Endothelial cell of umbilical vein (primary cell): ENCODE measurements around the gene FKBP14. TPM values are rescaled to one million over a fixed set of nuclear protein-coding genes. Genes with fewer than 3 reads are reported as not detected.

Experiments used
- BruUV-seq: library from RNA; stranded (reverse); fragments of 400-500 nt; replicated peaks from 2 replicates; lab custom pipeline; 2021; lab: Mats Ljungman, UMichigan
- CTCF ChIA-PET: fragments of 300-600, 350-600 bp; sonication (Branson Sonifier 250); formaldehyde crosslinking; loops from one replicate; lab custom pipeline; 2021; ENCODE audit warnings: antibody characterized with exemption, inconsistent platforms; lab: Charles Lee
- POLR2A ChIA-PET: fragments of 300-600, 350-600 bp; sonication (Branson Sonifier 250); formaldehyde crosslinking; loops from one replicate; lab custom pipeline; 2021; ENCODE audit warnings: antibody characterized with exemption, inconsistent platforms; lab: Charles Lee
- DNase-seq: peaks from one replicate; pipeline ENCODE4 v3.0.0-alpha.2; 2011; ENCODE audit warnings: low read depth, low spot score
- FAIRE-seq: peaks from 2 replicates; lab custom pipeline; 2011; peaks lifted over from hg19 to GRCh38; lab: Jason Lieb, UNC
- H2AFZ ChIP-seq: 2 replicates; pipeline ENCODE4 v1.6.0; 2012; ENCODE audit warnings: low read depth, low read length, control low read depth, inconsistent platforms
- H3K27ac ChIP-seq: 2 replicates; pipeline ENCODE4 v1.5.1; 2011; ENCODE audit warnings: low read depth, mild to moderate bottlenecking, control low read depth, low read length, moderate library complexity; ENCODE audit not compliant: insufficient read depth
- H3K27me3 ChIP-seq, 2 experiments: 2 replicates each; pipeline versions ENCODE4 v1.6.0 to v1.6.1; 2011; ENCODE audit warnings: low read length in 2 of 2, mixed read lengths in 1 of 2; ENCODE audit not compliant: control insufficient read depth in 2 of 2, insufficient read depth in 2 of 2
- H3K36me3 ChIP-seq, 2 experiments: 2 replicates in 1 of 2; 3 replicates in 1 of 2; pipeline ENCODE4 v1.5.1; 2011; ENCODE audit warnings: low read length in 2 of 2, mild to moderate bottlenecking in 1 of 2, moderate library complexity in 1 of 2; ENCODE audit not compliant: control insufficient read depth in 2 of 2, insufficient read depth in 2 of 2; ENCODE audit errors: extremely low read depth in 1 of 2
- H3K4me1 ChIP-seq: 3 replicates; pipeline ENCODE4 v1.5.1; 2011; ENCODE audit warnings: mild to moderate bottlenecking, low read length; ENCODE audit not compliant: control insufficient read depth, insufficient read depth; ENCODE audit errors: extremely low read depth
- H3K4me2 ChIP-seq: 2 replicates; pipeline ENCODE4 v1.6.1; 2011; ENCODE audit warnings: low read length, control low read depth, mixed read lengths; ENCODE audit not compliant: insufficient read depth
- H3K4me3 ChIP-seq, 3 experiments: fragments of 200-600 bp in 1 of 3; sonication (generic), shearing (Covaris generic) in 1 of 3; replicated peaks in 1 of 3; 2 replicates each; pipeline ENCODE4 v1.5.1; 2011 to 2016; ENCODE audit warnings: control low read depth in 3 of 3, low read length in 3 of 3, mild to moderate bottlenecking in 2 of 3, inconsistent platforms in 1 of 3, low read depth in 1 of 3, moderate library complexity in 1 of 3; ENCODE audit not compliant: insufficient read depth in 1 of 3
- H3K79me2 ChIP-seq: 2 replicates; pipeline ENCODE4 v1.6.0; 2012; ENCODE audit warnings: low read length, inconsistent platforms; ENCODE audit not compliant: control insufficient read depth, insufficient read depth
- H3K9ac ChIP-seq: replicated peaks from 2 replicates; pipeline ENCODE3; 2011; ENCODE audit warnings: low read length, control low read depth; ENCODE audit not compliant: insufficient read depth; ENCODE audit errors: extremely low read depth
- H3K9me1 ChIP-seq: replicated peaks from 3 replicates; pipeline ENCODE4 v1.6.0; 2011; ENCODE audit warnings: mild to moderate bottlenecking, low read length; ENCODE audit not compliant: control insufficient read depth, insufficient read depth; ENCODE audit errors: extremely low read depth
- H3K9me3 ChIP-seq: replicated peaks from 2 replicates; pipeline ENCODE4 v1.5.1; 2012; ENCODE audit warnings: low read length, inconsistent platforms; ENCODE audit not compliant: control insufficient read depth, insufficient read depth
- H4K20me1 ChIP-seq: replicated peaks from 2 replicates; pipeline ENCODE3; 2011; ENCODE audit warnings: mild to moderate bottlenecking, low read length; ENCODE audit not compliant: control insufficient read depth, insufficient read depth; ENCODE audit errors: extremely low read depth
- EZH2 ChIP-seq: IDR thresholded peaks from 2 replicates; pipeline ENCODE4 v1.6.1; 2012; ENCODE audit warnings: borderline replicate concordance, low read depth, mild to moderate bottlenecking, moderate library complexity, low read length, inconsistent platforms; ENCODE audit not compliant: severe bottlenecking
- FOS ChIP-seq: IDR thresholded peaks from 2 replicates; pipeline ENCODE4 v1.6.1; 2011; ENCODE audit warnings: mild to moderate bottlenecking, low read length, moderate library complexity, borderline replicate concordance; ENCODE audit not compliant: insufficient read depth
- GATA2 ChIP-seq: IDR thresholded peaks from 2 replicates; pipeline ENCODE4 v1.7.0; 2011; ENCODE audit warnings: low read depth, mild to moderate bottlenecking, moderate library complexity, mixed read lengths, low read length; ENCODE audit not compliant: insufficient read length, insufficient read depth
- JUN ChIP-seq: IDR thresholded peaks from 2 replicates; pipeline ENCODE4 v1.6.1; 2011; ENCODE audit warnings: borderline replicate concordance, low read depth; ENCODE audit not compliant: insufficient read length, insufficient read depth
- MAX ChIP-seq: IDR thresholded peaks from 2 replicates; pipeline ENCODE4 v1.6.1; 2011; ENCODE audit not compliant: insufficient read depth, insufficient read length
- MYC ChIP-seq: IDR thresholded peaks from one replicate; pipeline ENCODE4 v1.6.1; 2011; ENCODE audit warnings: mild to moderate bottlenecking, low read depth, low read length
- POLR2A ChIP-seq: IDR thresholded peaks from 2 replicates; pipeline ENCODE4 v1.6.1; 2012; ENCODE audit warnings: low read depth, mild to moderate bottlenecking, control low read depth, low read length
- POLR2AphosphoS5 ChIP-seq: IDR thresholded peaks from 2 replicates; pipeline ENCODE4 v1.6.1; 2012; ENCODE audit warnings: low read depth, mild to moderate bottlenecking, control low read depth, low read length, moderate library complexity; ENCODE audit not compliant: insufficient read depth
- dilution Hi-C: fragments of 300-500 bp; cut with MboI; formaldehyde crosslinking; loops from one replicate; pipeline ENCODE4 v1.15.0; 2019; ENCODE audit warnings: low sequenced_read_pairs; ENCODE audit not compliant: extremely low pct_ligation_motif_present
- intact Hi-C: fragments of 100-400 bp; cut with micrococcal nuclease; formaldehyde crosslinking; loops from one replicate; pipeline ENCODE4 v1.10.0; 2022
- polyA plus RNA-seq, 4 experiments: library from polyadenylated mRNA; depleted of rRNA in 3 of 4; stranded (reverse) in 3 of 4; unstranded in 1 of 4; fragments of >200 nt; gene quantifications; 2 replicates each; pipeline versions ENCODE4 v1.2.1 to v1.2.3, GENCODE V29; 2011 to 2012; ENCODE audit warnings: missing spikeins in 1 of 4
- total RNA-seq: library from RNA; stranded (reverse); gene quantifications from 2 replicates; pipeline ENCODE4 v1.2.3, GENCODE V29; 2021
- TF ChIP-seq, protein P1 (sequence below), 2 donors: IDR thresholded peaks; 1 replicate in 1 of 2; 2 replicates in 1 of 2; pipeline ENCODE4 v1.5.1; 2011; ENCODE audit warnings: low read length in 2 of 2, mild to moderate bottlenecking in 2 of 2, moderate library complexity in 2 of 2, control low read depth in 1 of 2, inconsistent platforms in 1 of 2, low read depth in 1 of 2; ENCODE audit not compliant: insufficient read depth in 1 of 2; ENCODE audit errors: extremely low read depth in 1 of 2

The FKBP14 gene
- total and polyA plus RNA-seq, 2 donors (not counting 3 experiments of a cell fraction or from before 2014, with no cell fraction given) = 9.8 to 37.4 TPM

DNA sequence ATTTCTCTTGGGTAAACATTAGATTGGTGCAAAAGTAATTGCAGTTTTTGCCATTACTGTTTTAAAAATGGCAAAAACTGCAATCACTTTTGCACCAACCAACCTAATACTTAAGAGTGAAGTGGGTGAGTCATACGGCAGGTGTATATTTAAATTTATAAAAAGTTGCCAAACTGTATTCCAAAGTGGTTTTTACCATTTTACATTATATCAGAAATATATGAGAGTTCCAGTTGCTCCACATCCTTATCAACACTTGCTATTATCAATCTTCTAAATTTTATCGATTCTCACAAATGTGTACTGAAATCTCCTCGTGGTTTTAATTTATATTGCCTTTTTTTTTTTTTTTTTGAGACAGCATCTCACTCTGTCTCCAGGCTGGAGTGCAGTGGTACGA lies 33.4 kb downstream of the FKBP14 start:
- Histone ChIP-seq H3K9ac (no peak overlapping the region), H4K20me1 (no peaks in the 10 kb centered on the region), H3K4me1 (peaks cover 14% of the 10 kb centered on the region), H3K9me1 (no peaks in the 10 kb centered on the region), H3K4me2 (no peak overlapping the region), H3K27me3 (no peaks in the 10 kb centered on the region), H3K9me3 (peaks cover 3% of the 10 kb centered on the region), H3K79me2 (peaks cover 14% of the 10 kb centered on the region), H2AFZ (no peak overlapping the region), H3K4me3 (no peak overlapping the region), H3K27ac (no peak overlapping the region), H3K36me3 (no peaks in the 10 kb centered on the region)
- intact Hi-C loops (no loop called here), dilution Hi-C loops (no loop called here)
- CTCF ChIA-PET = interaction anchor here (1.5 kb wide), 1 partner anchor 69 kb away, joined by 6 read pairs; no protein-coding TSS in a partner anchor
- BruUV-seq = no TSS peak
- FAIRE-seq = no peak
- no peak for TF ChIP-seq GATA2
- TF ChIP-seq, protein P1, sequence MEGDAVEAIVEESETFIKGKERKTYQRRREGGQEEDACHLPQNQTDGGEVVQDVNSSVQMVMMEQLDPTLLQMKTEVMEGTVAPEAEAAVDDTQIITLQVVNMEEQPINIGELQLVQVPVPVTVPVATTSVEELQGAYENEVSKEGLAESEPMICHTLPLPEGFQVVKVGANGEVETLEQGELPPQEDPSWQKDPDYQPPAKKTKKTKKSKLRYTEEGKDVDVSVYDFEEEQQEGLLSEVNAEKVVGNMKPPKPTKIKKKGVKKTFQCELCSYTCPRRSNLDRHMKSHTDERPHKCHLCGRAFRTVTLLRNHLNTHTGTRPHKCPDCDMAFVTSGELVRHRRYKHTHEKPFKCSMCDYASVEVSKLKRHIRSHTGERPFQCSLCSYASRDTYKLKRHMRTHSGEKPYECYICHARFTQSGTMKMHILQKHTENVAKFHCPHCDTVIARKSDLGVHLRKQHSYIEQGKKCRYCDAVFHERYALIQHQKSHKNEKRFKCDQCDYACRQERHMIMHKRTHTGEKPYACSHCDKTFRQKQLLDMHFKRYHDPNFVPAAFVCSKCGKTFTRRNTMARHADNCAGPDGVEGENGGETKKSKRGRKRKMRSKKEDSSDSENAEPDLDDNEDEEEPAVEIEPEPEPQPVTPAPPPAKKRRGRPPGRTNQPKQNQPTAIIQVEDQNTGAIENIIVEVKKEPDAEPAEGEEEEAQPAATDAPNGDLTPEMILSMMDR (IDR thresholded peaks at IDR 0.05; ENCODE audit: extremely low read depth in 1 of 2, insufficient read depth in 1 of 2, low read depth in 1 of 2, low read length in 2 of 2) = no peak
- no peak for TF ChIP-seq MYC
- POLR2A ChIA-PET = no interaction called here
- no peak for DNase-seq

DNA sequence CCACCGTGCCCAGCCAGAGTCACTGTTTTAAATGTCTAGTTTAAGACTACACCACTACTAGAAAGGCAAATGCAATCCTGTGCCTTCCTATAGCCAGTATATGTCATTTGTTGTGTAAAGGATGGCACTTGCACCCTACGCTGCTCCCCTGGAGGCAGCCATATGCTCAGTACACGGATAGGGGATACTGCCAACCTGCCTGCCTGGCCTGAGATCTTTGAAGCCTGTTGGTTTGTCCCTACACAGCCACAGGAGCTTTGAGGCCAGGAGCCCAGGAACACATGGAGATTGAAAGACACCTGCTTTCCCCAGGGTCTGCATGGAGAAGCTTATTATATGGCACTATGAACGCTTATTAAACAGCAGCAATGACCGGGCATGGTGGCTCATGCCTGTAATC lies 34.6 kb downstream of the FKBP14 start:
- Histone ChIP-seq H3K9ac (no peak overlapping the region), H2AFZ (no peak overlapping the region), H3K4me1 (peaks cover 24% of the 10 kb centered on the region), H3K9me1 (no peaks in the 10 kb centered on the region), H3K27me3 (no peaks in the 10 kb centered on the region), H4K20me1 (no peaks in the 10 kb centered on the region), H3K79me2 (peaks cover 23% of the 10 kb centered on the region), H3K27ac (no peak overlapping the region), H3K36me3 (no peaks in the 10 kb centered on the region), H3K4me2 (no peak overlapping the region), H3K9me3 (peaks cover 3% of the 10 kb centered on the region), H3K4me3 (no peak overlapping the region)
- ChIA-PET POLR2A (no interaction called here), CTCF (interaction anchor here (0.7 to 1.5 kb wide), 2 partner anchors 14 to 70 kb away, joined by 3 to 6 read pairs; no protein-coding TSS in a partner anchor)
- BruUV-seq = no TSS peak
- DNase-seq (no peak), FAIRE-seq (no peak)
- TF ChIP-seq FOS (no peak), EZH2 (no peak), MAX (no peak), MYC (no peak), POLR2A (no peak), POLR2AphosphoS5 (no peak), JUN (no peak), GATA2 (no peak)
- TF ChIP-seq, protein P1 (IDR thresholded peaks at IDR 0.05; ENCODE audit: extremely low read depth in 1 of 2, insufficient read depth in 1 of 2, low read depth in 1 of 2, low read length in 2 of 2) = no peak
- intact Hi-C loops (no loop called here), dilution Hi-C loops (no loop called here)
